Renal cortex interstitium (tissue), 11 donors: ENCODE data around the gene BRD7. TPM values are rescaled to one million over a fixed set of nuclear protein-coding genes. Genes with fewer than 3 reads are reported as not detected.
A peak's percentile ranks its signal among the peaks of the same experiment; 100 is the strongest.

Experiments
- DNase-seq, 11 donors: peaks; one replicate each; pipeline ENCODE4 v3.0.0-alpha.2; 2013; ENCODE audit warnings: low read depth in 9 of 11, low spot score in 4 of 11; ENCODE audit errors: extremely low read depth in 1 of 11
- polyA plus RNA-seq, 3 donors: library from polyadenylated mRNA; unstranded; fragments of 120-200 nt; gene quantifications; one replicate each; pipeline ENCODE4 v1.2.1, GENCODE V29; 2013; ENCODE audit not compliant: insufficient read length in 3 of 3

The BRD7 gene
- polyA plus RNA-seq, 3 donors = 96.2 to 140 (median 117) TPM

DNA sequence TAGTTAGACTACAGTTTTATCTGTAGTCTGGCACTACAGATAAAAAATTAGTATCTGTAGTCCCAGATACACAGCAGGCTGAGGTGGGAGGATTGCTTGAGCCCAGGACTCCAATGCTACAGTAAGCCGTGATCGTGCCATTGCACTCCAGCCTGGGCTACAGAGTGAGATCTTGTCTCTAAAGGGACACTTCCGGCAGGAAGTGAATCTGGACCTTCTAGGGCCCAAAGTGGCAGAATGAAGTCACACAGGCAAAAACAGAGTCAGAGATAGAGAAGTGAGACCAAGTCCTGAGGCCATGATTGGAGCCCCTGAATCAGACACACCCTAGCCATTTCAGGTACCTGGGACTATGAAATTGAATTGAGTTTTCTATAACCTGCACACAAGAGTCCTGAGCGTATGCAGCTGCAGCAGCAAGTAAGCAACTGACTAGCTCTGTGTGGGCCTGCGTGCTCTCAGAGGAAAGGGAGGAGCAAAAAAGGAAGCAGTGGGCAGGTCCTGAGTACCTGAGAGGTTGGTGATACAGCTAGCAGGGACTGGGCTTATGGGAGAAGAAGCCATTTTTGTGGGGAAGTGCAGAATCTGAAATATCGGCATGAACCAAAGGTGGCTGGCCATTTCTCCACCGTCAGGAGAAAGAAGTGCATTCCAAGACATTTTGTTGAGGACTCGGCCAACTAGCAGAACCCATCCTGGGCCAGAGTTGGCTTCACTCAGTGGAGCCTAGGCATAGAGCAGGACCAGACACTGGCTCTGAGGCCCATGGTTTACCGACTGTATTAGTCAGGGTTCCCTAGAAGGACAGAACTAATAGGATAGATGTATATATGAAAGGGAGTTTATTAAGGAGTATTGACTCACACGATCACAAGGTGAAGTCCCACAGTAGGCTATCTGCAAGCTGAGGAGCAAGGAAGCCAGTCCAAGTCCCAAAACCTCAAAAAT is 27.2 kb upstream of the BRD7 start:
- DNase-seq = no peak

DNA sequence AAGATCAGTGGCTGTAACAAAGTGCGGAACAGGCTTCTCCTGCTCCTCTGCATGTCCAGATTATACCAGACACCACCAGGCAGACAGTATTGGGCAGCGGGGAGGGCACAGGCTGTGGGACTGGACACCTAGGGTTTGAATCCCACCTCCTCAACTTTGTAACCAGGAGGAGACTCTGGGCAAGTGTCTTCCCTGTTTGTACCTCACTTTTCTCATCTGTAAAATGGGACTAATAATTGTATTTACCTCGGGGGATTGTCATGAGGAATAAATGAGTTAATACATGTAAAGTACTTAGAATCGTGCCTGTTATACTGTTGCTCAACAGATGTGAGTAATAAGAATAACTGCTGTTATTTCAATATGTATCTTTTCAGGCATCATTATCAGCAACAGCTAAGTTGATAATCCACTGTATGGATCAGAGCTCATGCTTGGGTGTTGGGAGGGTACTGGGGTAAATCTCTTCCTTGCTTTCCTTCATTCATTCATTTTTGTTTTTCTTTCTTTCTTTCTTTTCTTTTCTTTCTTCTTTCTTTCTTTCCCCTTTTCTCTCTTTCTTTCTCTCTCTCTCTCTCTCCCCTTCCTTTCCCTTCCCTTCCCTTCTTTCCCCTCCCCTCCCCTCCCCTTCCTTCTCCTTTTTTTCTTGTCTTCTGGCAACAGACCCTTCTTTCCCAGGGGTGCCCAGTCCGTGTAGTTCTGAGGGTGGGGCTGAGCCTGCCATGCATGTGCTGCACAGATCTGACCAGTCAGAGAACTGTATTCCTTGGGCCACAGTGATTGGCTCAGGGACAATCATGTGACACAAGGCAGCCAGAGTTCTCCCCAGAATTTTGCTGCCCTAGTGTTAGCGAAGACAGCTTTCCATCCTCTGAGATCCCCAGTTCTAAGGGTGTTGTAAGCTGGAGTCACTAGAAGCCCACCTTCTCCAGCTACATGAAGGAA is 25.3 kb upstream of the BRD7 start:
- DNase-seq = no peak

DNA sequence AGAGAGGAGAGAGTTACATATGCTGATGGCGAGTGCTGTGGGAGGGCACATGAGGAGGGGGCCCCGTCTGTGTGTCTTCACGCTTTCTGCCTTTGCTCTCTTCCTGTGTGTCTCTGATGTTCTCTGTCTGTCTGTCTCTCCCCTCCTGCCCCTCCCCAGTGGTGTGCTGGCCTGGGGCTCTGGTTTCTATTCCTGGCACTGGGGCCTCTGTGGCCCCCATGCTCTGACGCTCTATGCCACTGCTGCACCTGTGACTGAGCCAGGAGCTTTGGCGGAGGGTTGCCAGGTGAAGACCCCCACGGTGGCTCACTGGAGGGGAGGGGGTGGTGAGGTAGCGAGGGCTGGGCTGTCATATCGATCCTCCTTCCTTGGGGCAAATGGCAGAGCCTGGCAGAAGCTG is 24.6 kb upstream of the BRD7 start:
- no peak for DNase-seq

DNA sequence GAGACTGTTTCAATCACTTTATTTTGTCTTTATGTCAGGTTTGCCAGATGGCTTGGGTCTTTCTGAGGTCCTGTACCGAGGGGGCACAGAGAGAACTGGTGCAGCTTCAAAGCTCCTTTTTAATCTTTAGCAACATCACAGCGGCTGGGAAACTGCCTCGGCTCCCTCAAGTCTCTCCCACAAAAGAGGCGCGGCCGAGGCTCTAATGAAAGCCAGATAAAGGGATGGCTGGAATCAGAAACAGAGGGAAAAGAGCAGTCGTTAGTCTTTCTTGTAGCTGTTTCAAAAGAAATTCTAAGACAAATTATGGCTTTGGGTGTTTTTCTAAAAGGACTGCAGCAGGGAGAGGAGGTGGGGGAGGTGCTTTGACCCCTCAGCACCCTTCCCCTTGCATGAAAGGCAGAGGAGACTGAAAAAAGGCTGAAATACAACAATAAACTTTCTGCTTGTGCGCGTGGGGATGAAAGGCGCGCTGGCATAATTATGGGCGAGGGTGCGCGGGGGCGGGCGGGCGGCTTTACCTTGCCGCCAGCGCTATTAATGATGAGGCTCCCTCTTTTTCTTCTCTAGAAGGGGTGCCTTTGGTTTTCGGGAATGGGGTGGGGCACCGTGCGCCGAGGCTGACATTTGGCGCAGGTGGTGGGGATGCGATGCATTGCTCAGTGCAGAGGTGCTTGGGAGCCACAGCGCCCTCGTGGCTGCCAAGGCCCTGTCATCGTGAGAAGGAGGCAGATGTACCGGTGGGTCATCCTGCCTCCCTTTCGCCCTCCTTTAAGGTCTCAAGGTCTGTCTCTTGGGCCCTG is 22.3 kb upstream of the BRD7 start:
- no peak for DNase-seq

DNA sequence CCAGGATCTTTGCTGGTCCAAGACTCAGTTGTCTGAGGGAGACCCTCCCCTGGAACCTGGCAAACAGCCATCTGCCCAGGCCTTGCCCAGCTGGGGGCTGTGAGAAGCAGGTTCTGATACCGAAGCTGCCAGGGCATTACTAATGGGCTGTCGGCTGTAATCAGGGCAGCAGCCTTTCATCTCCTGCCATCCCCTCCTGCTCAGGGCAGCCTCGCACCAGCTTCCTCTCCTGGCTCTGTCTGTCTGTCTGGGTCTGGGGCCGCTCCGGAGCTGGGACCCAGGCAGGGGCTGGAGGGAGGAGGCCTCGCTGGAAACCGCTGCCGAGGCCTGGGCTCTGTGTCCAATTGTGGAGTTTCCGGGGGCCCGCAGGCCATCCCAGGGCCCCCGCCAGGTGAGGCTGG is 21.6 kb upstream of the BRD7 start:
- DNase-seq = no peak

DNA sequence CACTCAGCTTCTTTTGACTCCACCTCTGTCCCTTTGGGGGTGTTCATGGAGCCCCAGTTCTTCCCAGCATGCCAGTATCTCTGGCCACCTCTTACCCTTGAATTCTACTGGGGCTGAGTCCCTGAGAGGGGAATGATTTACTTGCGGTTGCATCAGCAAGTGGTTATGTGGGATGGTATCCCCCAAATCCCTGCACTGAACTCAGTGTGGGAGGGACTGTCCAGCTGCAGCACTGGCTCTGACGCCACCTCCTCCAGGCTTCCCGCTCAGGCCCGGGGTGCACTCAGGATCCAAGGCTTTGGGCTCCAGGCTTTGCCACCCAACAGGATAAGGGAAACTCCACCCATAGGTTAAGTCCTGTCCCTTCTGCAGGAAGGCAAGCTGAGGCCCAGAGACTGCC is 21.1 kb upstream of the BRD7 start:
- no peak for DNase-seq

DNA sequence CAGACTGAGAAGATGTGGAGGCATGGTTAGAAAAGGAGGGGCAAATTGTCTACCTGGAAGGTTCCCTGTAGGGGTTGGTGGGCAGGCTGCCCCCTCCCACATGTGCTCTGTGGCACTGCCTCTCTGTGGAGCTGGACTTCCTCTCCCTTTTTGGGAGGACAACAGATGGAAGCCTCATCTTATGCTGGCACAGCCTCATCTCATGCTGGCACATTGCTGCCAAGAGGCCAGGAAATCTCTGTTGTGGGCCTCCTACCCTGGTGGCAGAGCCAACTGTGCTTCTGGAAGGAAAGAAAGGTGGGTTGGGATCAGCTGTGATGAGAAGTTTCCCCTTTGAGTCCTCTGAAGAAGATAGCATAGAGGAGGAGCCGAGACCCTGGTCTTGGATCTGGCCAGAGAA is 19.7 kb upstream of the BRD7 start:
- DNase-seq = no peak

DNA sequence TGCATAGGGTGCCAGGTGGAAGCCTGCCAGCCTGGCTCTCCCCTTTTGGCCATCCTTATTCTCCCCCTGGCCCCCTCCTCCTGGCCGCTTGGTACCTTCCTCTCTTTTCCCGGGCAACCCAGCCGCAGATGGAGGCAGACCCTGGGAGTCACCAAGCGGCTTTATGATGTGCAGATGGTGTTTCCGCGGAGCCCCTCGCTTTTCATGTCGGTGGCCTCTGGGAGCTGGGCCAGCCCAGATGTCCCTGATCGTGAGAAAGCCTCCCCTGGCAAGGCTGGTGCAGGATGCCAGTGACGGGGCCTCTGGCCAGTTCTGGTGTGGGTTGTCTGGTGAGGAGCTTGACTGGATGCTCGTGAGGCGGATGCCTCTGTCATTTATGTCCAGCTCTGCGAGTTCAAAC is 18.0 kb upstream of the BRD7 start:
- no peak for DNase-seq

DNA sequence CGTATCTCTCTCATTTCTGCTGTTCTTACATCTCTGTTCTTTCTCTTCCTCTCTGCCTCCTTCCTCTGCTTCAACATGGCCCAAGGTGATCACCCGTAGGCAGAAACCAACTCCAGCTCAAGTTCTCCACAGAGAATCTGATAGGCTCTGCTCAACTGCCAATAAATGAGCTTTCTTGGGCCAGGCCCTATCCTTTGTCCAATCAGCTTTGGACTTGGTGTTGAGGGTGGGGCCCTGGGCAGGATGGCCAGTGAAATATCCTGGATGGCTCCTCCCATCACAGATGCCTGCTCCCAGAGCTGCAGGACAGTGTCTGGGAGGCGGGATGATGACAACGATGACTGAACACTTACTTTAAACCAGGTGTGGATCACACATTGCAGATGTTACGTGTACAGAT is 17.4 kb upstream of the BRD7 start:
- DNase-seq = no peak

DNA sequence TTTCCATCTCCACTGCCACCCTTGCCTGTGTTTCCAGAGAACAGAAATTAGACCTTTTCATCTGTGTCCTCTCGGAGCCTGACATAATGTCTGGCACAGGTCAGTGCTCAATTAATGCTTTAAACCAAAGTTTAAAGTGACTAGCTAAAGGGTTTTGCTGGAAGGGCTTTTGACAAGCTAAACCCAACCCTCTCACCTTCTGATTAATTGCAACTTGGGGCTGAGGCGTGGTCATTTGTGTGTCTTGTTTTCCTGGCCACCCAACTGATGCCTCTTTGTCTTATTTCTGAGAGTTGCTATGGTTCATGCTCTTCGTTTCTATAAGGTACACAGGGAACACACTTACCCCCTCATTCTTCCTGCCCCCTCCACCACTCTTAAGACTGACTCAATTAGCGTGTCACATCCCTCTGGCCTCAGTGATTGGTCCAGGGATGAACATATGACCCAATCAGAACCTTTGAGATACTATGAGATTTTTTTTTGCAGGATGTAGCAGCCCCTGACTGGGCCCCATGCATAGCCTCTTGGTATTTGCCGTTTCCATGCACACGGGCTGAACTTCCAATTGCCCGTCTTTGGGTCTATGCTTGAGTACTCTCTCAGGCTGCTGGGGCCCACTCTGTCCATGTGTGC is 15.8 kb upstream of the BRD7 start:
- no peak for DNase-seq

DNA sequence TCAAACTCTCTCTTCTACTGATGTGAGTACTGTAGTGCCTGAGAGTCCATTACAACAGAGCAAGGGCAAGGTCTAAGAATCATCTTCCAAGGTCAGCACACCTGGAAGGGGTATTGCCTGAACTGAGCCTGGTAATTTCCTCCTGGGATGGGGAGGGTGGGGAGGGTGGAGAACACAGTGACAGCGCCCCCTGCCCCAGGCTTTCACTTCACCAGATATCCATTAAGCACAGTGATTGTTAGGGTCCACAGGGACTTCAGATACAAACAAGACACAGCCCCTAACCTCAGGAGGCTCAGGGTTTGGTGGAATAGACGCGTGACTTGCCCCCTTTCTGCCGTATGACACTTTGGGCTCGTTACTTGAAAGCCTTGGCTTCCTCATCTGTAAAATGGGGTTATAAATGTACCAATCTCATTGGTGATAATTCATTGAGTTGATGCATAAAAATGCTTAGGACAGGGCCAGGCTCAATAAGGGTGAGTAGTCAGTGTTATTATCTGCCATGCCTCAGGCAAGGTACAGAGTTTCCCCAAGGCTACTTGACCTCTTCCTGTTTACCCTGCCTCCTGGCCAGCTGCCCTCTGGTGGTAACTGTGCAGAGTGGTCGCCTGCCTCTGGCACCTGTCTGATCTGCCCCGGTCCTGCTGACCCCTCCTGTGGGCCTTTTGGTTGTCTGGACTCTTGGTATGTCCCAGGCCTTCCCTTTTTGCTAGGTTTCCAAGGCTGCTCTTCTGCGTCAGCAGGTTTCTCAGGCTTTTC is 13.1 kb upstream of the BRD7 start:
- no peak for DNase-seq

DNA sequence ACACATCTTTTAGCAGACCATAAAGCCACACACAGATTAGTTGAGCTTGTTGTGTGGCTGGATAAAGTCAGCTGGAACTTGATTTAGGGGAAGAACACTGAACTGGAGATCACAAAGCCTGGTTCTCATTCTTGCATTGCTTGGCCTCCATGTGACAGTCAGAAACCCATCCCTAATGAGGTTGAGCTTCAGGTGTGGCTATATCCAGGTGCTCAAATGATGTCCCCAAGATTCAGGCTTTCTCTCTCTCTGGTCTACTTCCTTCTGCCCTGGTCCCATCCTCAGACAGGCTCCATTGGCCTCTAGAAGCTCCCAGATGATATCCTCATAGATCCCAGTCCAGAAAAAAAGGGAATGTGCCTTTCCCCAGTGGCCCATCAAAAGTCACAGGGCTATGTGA is 9.6 kb upstream of the BRD7 start:
- DNase-seq = no peak

DNA sequence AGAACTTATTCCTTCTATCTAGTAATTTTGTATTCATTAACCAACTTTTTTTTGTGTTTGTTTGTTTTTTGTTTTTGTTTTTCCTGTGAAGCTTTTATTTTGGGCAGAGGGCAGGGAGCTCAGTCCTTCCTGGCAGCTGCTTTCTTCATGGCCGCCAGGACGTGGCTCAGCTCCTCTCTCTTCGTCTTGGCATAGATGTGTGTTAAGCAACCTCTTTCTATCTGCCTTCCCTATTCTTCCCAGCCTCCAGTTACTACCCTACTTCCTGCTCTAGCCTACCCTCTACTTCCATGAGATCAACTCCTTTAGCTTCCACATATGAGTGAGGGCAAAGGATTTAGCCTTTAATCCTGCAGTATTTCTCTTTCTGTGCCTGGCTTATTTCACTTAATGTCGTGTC is 8.2 kb upstream of the BRD7 start:
- no peak for DNase-seq

DNA sequence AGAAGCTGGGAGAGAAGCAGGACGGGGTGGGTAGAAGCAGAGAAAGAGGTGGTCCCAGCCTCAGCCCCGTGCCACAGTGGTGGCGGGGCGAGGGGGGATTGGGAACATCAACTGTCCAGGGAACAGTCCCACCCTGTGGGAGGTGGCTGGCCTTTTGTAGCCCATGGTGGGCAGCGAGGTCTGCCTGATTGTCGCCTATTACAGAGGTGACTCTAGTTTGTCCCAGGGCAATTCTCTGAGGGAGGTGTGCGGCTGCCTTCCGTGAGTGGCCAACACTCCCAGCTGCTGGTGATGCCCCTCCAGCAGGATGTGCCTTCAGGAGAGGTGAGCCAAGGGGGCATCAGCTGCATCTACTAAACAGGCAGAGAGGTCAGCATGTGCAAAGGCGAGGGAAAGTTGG is 5.0 kb upstream of the BRD7 start:
- no peak for DNase-seq

DNA sequence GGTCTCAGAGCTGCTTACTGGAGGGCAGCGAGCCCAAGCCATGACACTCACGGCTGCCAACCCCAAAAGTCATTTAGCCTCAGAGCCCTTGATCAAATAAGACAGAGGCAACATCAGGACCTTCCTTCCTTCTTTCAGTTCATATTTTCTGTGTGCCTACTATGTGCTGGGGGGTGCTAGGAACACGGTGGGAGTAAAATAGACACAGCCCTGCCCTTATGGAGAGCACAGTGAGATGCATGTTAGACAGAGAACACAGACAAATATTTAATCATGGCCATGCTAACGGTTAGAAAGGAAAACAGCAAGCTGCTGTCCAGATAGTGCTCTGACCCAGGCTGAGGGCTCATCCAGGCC is 4.5 kb upstream of the BRD7 start:
- DNase-seq = no peak

DNA sequence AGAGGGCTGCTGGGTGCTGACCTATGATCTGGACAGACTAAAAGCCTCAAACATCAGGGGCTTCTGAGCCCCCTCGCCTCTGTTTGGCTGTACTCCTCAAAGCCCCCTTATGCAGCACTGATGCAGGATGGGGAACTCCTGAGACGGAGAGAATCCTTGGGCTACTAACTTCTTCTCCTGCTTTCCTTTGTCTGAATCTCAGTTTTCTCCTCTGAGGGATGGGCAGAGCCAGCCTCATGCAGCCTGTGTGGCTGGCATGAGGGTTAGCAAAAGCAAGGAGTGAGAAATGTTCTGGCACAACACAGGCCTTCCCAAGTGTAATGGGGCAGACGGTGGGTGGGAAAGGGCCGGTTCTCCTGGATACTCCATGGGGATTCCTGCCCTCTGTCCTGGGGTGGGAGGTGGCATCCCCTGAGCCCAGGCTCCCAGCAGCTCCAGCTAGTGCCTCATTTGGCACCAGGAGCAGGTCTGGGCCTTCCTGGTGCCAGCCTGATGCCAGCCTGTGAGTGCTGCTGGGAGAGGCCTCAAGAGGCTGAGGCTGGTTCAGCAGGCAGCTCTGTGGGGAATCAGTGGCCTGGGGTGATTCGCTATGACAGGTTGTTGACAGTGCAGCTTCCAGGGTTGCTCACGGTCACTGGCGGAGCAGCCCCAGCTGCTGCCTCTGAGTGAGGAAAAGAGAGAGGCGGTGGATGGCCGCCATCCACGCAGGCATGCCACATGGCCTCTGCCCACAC is 4.0 kb upstream of the BRD7 start:
- DNase-seq = no peak

DNA sequence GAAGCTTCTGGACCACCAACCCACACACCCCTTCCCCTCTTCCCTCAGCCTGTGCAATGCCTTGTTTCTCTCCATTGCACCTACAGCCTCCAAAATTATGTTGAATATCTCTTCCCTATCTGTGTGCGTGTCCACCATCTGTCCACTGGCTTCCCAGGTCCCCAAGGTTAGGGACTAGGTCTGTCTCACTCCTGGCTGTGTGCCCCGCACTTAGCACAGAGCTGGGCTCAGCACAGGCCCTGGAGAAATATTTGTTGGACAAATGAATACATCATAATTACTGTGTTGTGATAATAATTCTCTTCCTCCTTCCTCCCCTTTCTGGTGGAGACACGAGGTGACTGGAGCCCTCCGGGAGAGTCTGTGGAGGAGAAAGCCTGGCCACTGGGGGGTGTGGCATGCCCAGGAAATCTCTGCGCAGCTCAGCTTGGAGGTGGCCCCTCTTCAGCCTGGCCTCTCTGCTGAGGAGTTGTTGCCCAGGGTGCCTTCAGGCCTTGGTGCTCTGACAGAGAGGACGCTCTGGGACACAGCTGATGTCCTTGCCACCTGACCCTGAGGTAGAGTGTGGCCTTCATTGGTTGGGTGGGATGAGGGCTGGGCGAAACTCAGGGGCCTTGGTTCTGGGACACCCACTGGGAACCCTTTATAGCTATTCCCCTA is 3.3 kb upstream of the BRD7 start:
- DNase-seq = peak in 2 of 11 donors; percentile 25 to 47
